A549 (cell line): ENCODE results near the gene CCDC7.

ENCODE experiments used
- CEBPB ChIP-seq, 2 experiments: fragments of >200 bp in 1 of 2; sonication (Bioruptor Twin) in 1 of 2; formaldehyde crosslinking in 1 of 2; IDR thresholded peaks; 2 replicates each; pipeline ENCODE4 v1.6.1; 2012 to 2016
- CTCF ChIP-seq: fragments of >200 bp; sonication (Bioruptor Twin); formaldehyde crosslinking; IDR thresholded peaks from 3 replicates; pipeline ENCODE4 v1.5.1; 2016
- EP300 ChIP-seq, 2 experiments: fragments of >200 bp; sonication (Bioruptor Twin); formaldehyde crosslinking; IDR thresholded peaks; 2 replicates in 1 of 2; 3 replicates in 1 of 2; pipeline ENCODE4 v1.6.1; 2016 to 2017
- JUN ChIP-seq, 2 experiments: fragments of >200 bp; sonication (Bioruptor Twin); formaldehyde crosslinking; IDR thresholded peaks; 2 replicates in 1 of 2; 3 replicates in 1 of 2; pipeline ENCODE4 v1.6.1; 2016 to 2017
- MAX ChIP-seq: IDR thresholded peaks from 2 replicates; pipeline ENCODE4 v1.6.1; 2012
- NR3C1 ChIP-seq: fragments of >200 bp; sonication (Bioruptor Twin); formaldehyde crosslinking; IDR thresholded peaks from 3 replicates; pipeline ENCODE4 v1.6.1; 2017
- POLR2A ChIP-seq: IDR thresholded peaks from 2 replicates; pipeline ENCODE4 v1.6.1; 2012; ENCODE audit warnings: mild to moderate bottlenecking, low read length
- POLR2AphosphoS2 ChIP-seq: conservative IDR thresholded peaks from 2 replicates; pipeline ENCODE4 v1.6.1; 2012; ENCODE audit warnings: low read length, improper control_type of control experiment, inconsistent platforms
- RAD21 ChIP-seq, 2 experiments: fragments of >200 bp in 1 of 2; sonication (Bioruptor Twin) in 1 of 2; formaldehyde crosslinking in 1 of 2; IDR thresholded peaks in 1 of 2; conservative IDR thresholded peaks in 1 of 2; 2 replicates in 1 of 2; 3 replicates in 1 of 2; pipeline ENCODE4 v1.6.1; 2012 to 2018; ENCODE audit warnings: inconsistent platforms in 1 of 2

DNA sequence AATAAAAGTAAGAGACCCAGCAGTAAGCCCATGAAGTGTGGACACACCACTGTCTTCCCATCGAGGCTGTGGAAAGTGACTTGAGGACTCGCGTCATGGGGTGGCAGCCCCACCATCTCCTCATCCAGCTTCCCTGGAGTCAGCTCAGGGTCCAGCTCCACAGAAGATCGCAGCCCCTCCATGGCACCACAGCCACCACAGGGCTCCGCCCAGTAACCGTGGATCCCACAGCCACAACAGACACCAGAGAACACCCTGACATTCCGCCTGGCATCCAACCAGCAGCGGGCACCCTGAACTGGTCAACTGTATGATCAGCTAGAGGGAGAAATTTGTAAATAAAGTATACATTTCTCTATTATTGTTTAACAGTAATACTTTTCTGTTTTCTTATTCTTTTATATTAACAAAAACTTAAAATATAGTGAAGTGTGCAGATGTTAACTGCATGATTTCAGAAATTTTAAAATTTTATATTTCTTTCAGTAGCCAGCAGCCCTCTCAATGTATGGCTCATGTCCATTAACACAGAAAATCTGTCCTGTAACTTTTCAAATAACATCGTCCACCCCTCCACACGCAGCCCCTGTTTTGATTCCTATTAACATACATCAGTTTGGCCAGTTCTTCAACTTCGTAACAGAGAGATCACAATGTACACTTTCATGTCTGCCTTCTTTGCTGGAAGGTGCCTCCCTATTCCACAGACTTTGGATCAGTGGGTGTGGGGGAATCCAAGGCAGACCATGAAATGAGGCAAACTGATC lies 442.4 kb downstream of the CCDC7 start:
- no peak for TF ChIP-seq CTCF
- TF ChIP-seq EP300 (IDR thresholded peaks at IDR 0.05) = no peak
- no peak for TF ChIP-seq RAD21 (conservative IDR thresholded peaks at IDR 0.05 in 1 of 2, IDR thresholded peaks at IDR 0.05 in 1 of 2)
- TF ChIP-seq POLR2A = no peak
- no peak for TF ChIP-seq NR3C1
- no peak for TF ChIP-seq JUN (IDR thresholded peaks at IDR 0.05)
- peak; percentile 94 for TF ChIP-seq POLR2AphosphoS2
- TF ChIP-seq CEBPB (IDR thresholded peaks at IDR 0.05) = no peak
- TF ChIP-seq MAX = no peak
